ENCODE measurements around the gene EIF1. TPM values are rescaled to one million over a fixed set of nuclear protein-coding genes. Genes with fewer than 3 reads are reported as not detected.

Gene EIF1
- total RNA-seq, 2 donors from 2014 or later, result 526 to 573 TPM

DNA sequence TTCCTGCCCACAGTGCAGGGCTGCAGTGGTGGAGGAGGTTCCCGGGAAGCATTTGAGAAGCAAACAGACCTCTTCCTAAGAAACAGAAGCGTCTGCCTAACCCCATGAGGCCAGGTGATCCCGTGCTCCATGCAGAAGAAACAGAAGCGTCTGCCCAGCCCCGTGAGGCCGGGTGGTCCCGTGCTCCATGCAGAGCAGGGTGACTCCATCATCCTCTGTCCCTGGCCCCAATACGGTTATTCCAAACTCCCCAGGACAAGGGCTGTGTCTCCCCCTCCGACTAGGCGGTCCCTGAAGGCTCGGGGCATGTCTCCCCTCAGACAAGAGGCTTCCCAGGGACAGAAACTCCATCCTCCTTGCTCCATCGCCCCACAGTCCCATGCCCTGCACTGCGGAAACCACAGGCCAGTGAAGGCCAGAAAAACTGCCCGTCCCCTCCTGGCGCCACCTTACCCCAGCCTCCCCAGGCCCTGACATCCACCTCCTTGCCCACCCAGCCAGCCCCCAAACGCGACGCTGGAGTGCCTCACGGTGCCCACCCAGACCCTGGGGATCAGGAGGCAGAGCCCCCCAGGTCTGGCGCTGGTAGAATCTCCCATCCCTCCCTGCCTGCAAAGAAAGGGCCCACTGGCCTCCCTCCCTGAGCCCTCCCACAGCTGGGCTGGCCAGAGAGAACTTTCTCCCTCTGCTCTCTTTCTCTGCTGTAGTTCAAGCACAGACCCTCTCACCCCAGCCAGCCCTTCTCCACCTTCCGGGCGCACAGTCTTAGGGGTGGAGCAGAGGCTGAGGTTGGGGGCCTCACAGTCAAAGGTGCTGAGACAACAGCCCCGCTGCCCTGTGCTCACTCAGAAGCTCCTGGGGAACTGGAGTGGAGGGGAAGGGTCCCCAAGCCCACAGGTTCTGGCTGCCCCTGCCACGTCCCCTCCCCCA is 33.7 kb upstream of the EIF1 start:
- no peak overlapping the region for H3K4me3 Mint-ChIP-seq
- H3K27me3 Mint-ChIP-seq (ENCODE audit: insufficient read depth), result peaks cover 1% of the 10 kb centered on the region
- H3K9me3 Mint-ChIP-seq, result no peaks in the 10 kb centered on the region
- TF ChIP-seq, protein P1, sequence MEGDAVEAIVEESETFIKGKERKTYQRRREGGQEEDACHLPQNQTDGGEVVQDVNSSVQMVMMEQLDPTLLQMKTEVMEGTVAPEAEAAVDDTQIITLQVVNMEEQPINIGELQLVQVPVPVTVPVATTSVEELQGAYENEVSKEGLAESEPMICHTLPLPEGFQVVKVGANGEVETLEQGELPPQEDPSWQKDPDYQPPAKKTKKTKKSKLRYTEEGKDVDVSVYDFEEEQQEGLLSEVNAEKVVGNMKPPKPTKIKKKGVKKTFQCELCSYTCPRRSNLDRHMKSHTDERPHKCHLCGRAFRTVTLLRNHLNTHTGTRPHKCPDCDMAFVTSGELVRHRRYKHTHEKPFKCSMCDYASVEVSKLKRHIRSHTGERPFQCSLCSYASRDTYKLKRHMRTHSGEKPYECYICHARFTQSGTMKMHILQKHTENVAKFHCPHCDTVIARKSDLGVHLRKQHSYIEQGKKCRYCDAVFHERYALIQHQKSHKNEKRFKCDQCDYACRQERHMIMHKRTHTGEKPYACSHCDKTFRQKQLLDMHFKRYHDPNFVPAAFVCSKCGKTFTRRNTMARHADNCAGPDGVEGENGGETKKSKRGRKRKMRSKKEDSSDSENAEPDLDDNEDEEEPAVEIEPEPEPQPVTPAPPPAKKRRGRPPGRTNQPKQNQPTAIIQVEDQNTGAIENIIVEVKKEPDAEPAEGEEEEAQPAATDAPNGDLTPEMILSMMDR (conservative IDR thresholded peaks at IDR 0.05), result no peak
- H3K27ac Mint-ChIP-seq, result peak overlapping the region; percentile 64
- H3K4me1 ChIP-seq (ENCODE audit: control insufficient read depth, insufficient read depth, low read length), result no peaks in the 10 kb centered on the region
- no peak overlapping the region for H3K27ac ChIP-seq (ENCODE audit: low read depth, low read length)
- peak; percentile 60 for DNase-seq
- WGBS, 2 experiments (ENCODE audit: insufficient coverage in 1 of 2, insufficient read length in 1 of 2), result 88 to 89% methylated on average over 8 to 24 of the region's 24 CpGs
- H3K4me1 Mint-ChIP-seq, result no peaks in the 10 kb centered on the region
- H3K9ac ChIP-seq (ENCODE audit: extremely low read depth, low read length, poor library complexity, severe bottlenecking), result no peak overlapping the region
- no peaks in the 10 kb centered on the region for H3K36me3 Mint-ChIP-seq (ENCODE audit: low read depth)
- no peak overlapping the region for H3K4me3 ChIP-seq (ENCODE audit: low read length)
- H3K36me3 ChIP-seq (ENCODE audit: control insufficient read depth, insufficient read depth, low read length), result no peaks in the 10 kb centered on the region
- no peaks in the 10 kb centered on the region for H3K9me3 ChIP-seq (ENCODE audit: control insufficient read depth, low read length)
- no peaks in the 10 kb centered on the region for H3K27me3 ChIP-seq (ENCODE audit: control insufficient read depth, insufficient read depth, low read length, poor library complexity, severe bottlenecking)

DNA sequence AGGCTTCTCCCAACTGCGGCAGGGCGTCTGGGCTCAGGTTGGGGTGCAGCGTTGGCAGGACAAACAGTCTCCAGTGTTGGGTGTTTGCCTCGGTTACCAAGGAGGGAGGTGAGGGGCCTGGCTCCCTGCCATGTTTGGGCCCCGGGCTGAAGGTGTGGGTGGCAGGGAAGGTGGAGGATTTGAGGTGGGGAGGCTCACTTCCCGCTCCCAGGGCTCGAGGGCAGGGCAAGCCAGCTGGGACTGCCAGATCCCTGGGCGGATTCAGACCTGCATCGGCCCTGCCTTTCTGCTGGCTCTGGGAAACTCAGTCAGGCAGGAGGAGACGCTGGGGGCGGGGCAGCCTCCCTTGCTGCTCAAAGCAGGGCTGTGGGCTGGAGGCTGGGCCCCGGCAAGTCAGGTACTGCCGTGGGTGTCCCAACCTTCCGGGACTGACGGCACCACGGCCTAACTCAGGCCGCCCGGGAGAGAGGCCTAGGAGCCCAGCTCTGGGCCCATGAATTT is 33.0 kb upstream of the EIF1 start:
- 59 to 70% methylated on average over 11 to 18 of the region's 18 CpGs for WGBS, 2 experiments (ENCODE audit: insufficient coverage in 1 of 2, insufficient read length in 1 of 2)

DNA sequence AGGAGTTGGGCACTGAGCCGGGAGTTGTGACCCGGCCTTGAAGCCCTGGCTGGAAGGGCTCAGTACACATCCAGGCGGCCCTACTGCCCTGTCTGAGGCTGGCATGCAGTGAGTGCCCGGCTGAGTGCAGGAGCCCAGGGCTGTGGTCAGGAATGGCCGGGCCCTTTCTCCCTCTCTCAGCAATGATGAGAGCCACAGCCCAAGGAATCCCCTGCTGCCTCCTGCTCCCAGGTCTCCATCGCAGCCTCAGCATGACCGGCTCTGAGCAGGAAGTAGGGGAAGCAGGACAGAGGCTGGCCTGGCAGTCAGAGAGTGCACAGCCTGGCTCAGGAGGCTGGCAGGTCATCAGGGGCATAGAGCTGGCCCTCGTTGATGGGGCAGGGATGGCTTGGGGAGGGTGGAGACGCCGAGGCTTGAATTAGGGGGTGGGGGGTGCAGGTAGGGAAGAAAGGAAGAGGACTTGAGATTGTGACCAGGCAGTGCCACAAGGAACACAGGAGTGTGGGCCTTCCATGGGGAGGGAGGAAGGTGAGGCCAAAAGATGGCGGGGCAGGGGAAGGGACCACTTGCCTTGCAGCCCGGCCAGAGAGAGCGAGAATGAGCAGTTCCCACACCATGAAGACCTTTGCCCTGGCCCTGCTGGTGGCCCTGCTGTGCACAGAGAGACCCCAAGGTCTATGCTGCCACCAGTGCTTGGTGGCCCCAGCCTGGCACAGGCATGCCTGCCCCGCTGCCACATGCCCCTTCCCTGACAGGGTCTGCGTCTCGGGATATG is 32.2 kb upstream of the EIF1 start:
- TF ChIP-seq, protein P1 (conservative IDR thresholded peaks at IDR 0.05), result no peak
- Histone ChIP-seq H3K9ac (ENCODE audit: extremely low read depth, low read length, poor library complexity, severe bottlenecking) (no peak overlapping the region), H3K27me3 (ENCODE audit: control insufficient read depth, insufficient read depth, low read length, poor library complexity, severe bottlenecking) (no peaks in the 10 kb centered on the region), H3K4me1 (ENCODE audit: control insufficient read depth, insufficient read depth, low read length) (no peaks in the 10 kb centered on the region), H3K36me3 (ENCODE audit: control insufficient read depth, insufficient read depth, low read length) (no peaks in the 10 kb centered on the region), H3K9me3 (ENCODE audit: control insufficient read depth, low read length) (no peaks in the 10 kb centered on the region), H3K27ac (ENCODE audit: low read depth, low read length) (no peak overlapping the region), H3K4me3 (ENCODE audit: low read length) (no peak overlapping the region)
- H3K36me3 Mint-ChIP-seq (ENCODE audit: low read depth), result no peaks in the 10 kb centered on the region
- peaks cover 4% of the 10 kb centered on the region for H3K27me3 Mint-ChIP-seq (ENCODE audit: insufficient read depth)
- no peaks in the 10 kb centered on the region for H3K9me3 Mint-ChIP-seq
- H3K27ac Mint-ChIP-seq, result no peak overlapping the region
- no peaks in the 10 kb centered on the region for H3K4me1 Mint-ChIP-seq
- peak; percentile 56 for DNase-seq
- 92 to 100% methylated on average over 8 to 16 of the region's 16 CpGs for WGBS, 2 experiments (ENCODE audit: insufficient coverage in 1 of 2, insufficient read length in 1 of 2)
- H3K4me3 Mint-ChIP-seq, result no peak overlapping the region

More for the DNA sequence above, 33.0 kb upstream of the EIF1 start:
- Histone ChIP-seq H3K9me3 (ENCODE audit: control insufficient read depth, low read length) (no peaks in the 10 kb centered on the region), H3K27ac (ENCODE audit: low read depth, low read length) (no peak overlapping the region), H3K9ac (ENCODE audit: extremely low read depth, low read length, poor library complexity, severe bottlenecking) (no peak overlapping the region), H3K36me3 (ENCODE audit: control insufficient read depth, insufficient read depth, low read length) (no peaks in the 10 kb centered on the region), H3K27me3 (ENCODE audit: control insufficient read depth, insufficient read depth, low read length, poor library complexity, severe bottlenecking) (no peaks in the 10 kb centered on the region), H3K4me1 (ENCODE audit: control insufficient read depth, insufficient read depth, low read length) (no peaks in the 10 kb centered on the region), H3K4me3 (ENCODE audit: low read length) (no peak overlapping the region)
- no peak overlapping the region for H3K4me3 Mint-ChIP-seq
- H3K27me3 Mint-ChIP-seq (ENCODE audit: insufficient read depth), result peaks cover 4% of the 10 kb centered on the region
- no peaks in the 10 kb centered on the region for H3K4me1 Mint-ChIP-seq
- H3K27ac Mint-ChIP-seq, result peak overlapping the region; percentile 64
- TF ChIP-seq, protein P1 (conservative IDR thresholded peaks at IDR 0.05), result no peak
- no peaks in the 10 kb centered on the region for H3K36me3 Mint-ChIP-seq (ENCODE audit: low read depth)
- no peaks in the 10 kb centered on the region for H3K9me3 Mint-ChIP-seq
- DNase-seq, result peak; percentile 92

Data from endodermal cell (in vitro differentiated cells).